Fibroblast of lung (primary cell): ENCODE data around the gene HAND2.

Experiments used
- EZH2 ChIP-seq: IDR thresholded peaks from 2 replicates; pipeline ENCODE4 v1.5.1; 2012; ENCODE audit warnings: low read length, control low read depth, mild to moderate bottlenecking; ENCODE audit errors: missing control alignments
- TF ChIP-seq, protein P1 (sequence below), 2 donors: IDR thresholded peaks in 1 of 2; conservative IDR thresholded peaks in 1 of 2; 1 replicate in 1 of 2; 2 replicates in 1 of 2; pipeline ENCODE4 v1.5.1; 2011 to 2012; ENCODE audit warnings: low read length in 2 of 2, control low read depth in 1 of 2, inconsistent platforms in 1 of 2, low read depth in 1 of 2, mild to moderate bottlenecking in 1 of 2

DNA sequence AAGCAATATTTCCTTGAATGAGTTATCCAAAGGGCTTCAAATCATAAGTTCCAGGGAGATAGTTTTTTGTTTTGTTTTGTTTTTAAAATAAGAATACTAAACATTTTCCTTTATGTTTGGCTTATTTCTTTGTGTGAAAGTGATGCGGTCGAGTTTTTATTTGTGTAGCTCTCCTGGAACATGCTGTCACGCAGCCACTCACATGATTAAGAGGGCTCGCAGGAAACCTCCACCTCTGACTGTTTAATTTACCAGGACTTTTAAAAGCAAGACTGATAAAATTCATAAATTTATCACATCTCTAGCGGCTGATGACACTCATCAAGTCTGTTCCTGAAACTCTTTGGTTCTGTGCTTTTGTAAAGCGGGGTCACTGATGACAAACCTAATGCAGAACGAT lies 48.9 kb upstream of the HAND2 start:
- TF ChIP-seq, protein P1, sequence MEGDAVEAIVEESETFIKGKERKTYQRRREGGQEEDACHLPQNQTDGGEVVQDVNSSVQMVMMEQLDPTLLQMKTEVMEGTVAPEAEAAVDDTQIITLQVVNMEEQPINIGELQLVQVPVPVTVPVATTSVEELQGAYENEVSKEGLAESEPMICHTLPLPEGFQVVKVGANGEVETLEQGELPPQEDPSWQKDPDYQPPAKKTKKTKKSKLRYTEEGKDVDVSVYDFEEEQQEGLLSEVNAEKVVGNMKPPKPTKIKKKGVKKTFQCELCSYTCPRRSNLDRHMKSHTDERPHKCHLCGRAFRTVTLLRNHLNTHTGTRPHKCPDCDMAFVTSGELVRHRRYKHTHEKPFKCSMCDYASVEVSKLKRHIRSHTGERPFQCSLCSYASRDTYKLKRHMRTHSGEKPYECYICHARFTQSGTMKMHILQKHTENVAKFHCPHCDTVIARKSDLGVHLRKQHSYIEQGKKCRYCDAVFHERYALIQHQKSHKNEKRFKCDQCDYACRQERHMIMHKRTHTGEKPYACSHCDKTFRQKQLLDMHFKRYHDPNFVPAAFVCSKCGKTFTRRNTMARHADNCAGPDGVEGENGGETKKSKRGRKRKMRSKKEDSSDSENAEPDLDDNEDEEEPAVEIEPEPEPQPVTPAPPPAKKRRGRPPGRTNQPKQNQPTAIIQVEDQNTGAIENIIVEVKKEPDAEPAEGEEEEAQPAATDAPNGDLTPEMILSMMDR (conservative IDR thresholded peaks at IDR 0.05 in 1 of 2, IDR thresholded peaks at IDR 0.05 in 1 of 2; ENCODE audit: low read depth in 1 of 2, low read length in 2 of 2), result no peak
- no peak for TF ChIP-seq EZH2
